GM19397 (cell line): Measurements from ENCODE around the gene ITGA8.
"Not testable (repeated sequence)": the region's sequence is repeated elsewhere in the genome, so short reads cannot be mapped to it uniquely, and the experiment has no call there.

Source experiments
- ATAC-seq: cut with Tn5 transposase; IDR thresholded peaks from one replicate; pipeline ENCODE4 v1.9.1; 2021; ENCODE audit warnings: mild to moderate bottlenecking, moderate library complexity; ENCODE audit not compliant: unreplicated experiment

The ITGA8 gene

GRCh38 chr10:15719899-15720634, at the start of gene ITGA8:
ITGA8 (minus strand) TSS chr10:15719922; CDS start chr10:15719771, 151 bp downstream.
- no peak for ATAC-seq

GRCh38 chr10:15764892-15765454, 45.3 kb upstream of the ITGA8 start:
- ATAC-seq: no peak

DNA sequence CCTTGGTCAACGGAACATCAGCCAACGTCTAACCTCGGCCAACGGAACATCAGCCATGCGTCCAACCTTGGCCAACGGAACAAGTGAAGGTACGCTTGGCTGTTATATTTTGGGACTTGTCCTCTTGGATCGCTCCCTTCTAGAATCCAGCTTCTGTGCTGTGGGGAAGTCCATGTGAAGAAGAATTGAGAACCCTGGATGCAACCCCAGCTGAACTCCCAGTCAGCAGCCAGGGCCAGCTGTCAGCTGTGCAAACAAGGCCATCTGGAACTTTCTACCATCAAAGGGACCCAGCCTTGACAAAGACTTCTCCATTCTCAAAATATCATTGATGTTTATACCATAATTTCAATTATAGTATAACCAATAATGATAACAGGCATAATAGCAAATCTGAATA, 43.3 kb upstream of the ITGA8 start:
- no peak for ATAC-seq

- ATAC-seq: not testable (repeated sequence)
Observed at GRCh38 chr10:15762239-15762638, 42.5 kb upstream of the ITGA8 start.

DNA sequence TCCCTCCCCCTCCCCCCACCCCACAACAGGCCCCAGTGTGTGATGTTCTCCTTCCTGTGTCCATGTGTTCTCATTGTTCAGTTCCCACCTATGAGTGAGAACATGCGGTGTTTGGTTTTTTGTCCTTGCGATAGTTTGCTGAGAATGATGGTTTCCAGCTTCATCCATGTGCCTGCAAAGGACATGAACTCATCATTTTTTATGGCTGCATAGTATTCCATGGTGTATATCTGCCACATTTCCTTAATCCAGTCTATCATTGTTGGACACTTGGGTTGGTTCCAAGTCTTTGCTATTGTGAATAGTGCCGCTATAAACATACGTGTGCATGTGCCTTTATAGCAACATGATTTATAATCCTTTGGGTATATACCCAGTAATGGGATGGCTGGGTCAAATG, 41.5 kb upstream of the ITGA8 start:
- not testable (repeated sequence) for ATAC-seq

DNA sequence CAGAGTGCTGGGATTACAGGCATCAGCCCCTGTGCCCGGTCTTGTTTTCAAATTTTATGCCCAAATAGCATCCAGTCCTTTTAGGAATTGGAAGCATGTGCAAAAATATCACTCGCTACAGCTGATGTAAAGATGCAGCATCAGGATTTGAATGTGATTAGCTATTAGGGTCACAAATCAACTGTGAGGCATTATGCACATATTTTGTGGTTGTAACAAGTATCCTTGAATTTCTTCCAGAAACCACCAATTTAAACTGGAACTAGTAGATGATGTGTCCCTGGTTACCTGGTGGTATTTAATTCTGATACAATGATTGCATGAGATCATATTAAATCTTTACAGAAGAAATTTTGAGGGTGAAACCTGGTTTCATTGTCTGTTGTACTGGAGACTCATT, 41.0 kb upstream of the ITGA8 start:
- ATAC-seq: no peak

GRCh38 chr10:15759265-15759664, 39.5 kb upstream of the ITGA8 start:
- no peak for ATAC-seq

DNA sequence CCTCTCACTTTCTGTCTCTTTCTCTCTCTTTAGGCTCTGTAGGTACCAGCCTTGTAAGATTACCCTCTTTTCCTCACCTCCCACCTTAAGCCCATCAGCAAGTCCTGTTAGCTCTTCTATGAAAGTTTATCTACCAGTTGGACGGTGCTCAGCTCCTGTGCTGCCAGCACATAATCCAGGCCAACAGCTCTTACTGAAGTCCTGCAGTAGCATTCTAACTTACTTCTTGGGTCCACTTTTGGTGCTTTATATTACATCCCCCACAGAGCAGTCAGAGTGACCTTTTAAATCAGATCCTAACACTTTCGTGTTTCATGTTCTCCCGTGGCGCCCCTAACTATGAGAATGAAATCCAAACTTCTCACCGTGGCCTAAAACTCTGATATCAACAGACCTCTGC, 38.9 kb upstream of the ITGA8 start:
- no peak for ATAC-seq

- ATAC-seq: no peak
Observed at GRCh38 chr10:15754937-15755336, 35.2 kb upstream of the ITGA8 start.

- ATAC-seq: no peak
Observed at GRCh38 chr10:15751046-15751445, 31.3 kb upstream of the ITGA8 start.

DNA sequence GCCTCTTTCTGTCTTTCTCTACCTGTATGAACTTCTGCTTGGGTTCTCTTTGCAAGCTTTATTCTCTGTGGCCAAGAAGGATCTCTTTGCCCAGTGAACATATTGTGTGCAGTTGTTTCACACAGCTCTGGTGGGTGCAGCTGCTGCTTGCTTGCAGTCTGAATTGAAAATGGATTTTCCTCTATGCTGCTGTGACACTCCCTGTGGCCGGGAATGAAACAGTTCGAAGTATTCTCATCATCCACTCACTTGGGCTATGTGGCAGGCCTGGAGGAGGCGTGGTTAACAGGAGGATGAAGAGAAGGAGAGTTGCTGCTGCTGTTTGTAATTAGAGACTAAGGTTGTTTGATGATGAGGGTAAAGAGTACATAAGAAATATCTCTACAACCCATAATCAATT, 28.4 kb upstream of the ITGA8 start:
- no peak for ATAC-seq

- ATAC-seq: no peak
Observed at GRCh38 chr10:15747632-15748031, 27.9 kb upstream of the ITGA8 start.

GRCh38 chr10:15745751-15746150, 26.0 kb upstream of the ITGA8 start:
- no peak for ATAC-seq

- no peak for ATAC-seq
Observed at GRCh38 chr10:15744217-15744865, 24.6 kb upstream of the ITGA8 start.

DNA sequence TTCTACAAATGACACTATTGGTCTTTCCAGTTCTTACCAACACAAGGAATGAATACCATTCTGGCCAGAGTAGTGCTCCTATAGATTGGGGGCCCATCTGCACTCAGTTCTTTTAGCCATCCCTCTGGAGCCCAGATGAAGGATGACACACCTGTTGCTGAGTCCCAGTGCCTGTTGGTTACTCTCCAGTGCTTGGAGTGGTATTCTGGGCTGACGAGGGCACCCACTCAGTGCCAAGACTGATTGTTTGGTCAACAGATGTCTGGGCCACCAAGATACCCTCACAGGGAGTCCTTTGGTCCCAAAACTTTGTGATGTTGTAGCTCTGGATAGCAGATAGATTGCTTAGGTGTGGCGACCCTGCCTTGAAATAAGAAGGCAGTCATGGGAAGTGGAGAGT, 23.7 kb upstream of the ITGA8 start:
- ATAC-seq: no peak

- no peak for ATAC-seq
Observed at GRCh38 chr10:15742836-15743235, 23.1 kb upstream of the ITGA8 start.

DNA sequence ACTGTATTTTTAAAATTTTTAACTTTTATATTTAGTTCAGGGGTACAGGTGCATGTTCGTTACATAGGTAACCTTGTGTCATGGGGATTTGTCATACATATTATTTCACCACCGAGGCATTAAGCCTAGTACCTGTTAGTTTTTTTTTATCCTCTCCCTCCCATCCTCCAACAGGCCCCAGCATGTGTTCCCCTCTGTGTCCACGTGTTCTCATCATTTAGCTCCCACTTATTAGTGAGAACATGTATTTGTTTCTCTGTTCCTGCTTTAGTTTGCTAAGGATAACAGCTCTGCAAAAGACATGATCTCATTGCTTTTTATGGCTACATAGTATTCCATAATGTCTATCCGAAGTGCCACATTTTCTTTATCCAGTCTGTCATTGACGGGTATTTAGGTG, 22.4 kb upstream of the ITGA8 start:
- ATAC-seq: no peak

DNA sequence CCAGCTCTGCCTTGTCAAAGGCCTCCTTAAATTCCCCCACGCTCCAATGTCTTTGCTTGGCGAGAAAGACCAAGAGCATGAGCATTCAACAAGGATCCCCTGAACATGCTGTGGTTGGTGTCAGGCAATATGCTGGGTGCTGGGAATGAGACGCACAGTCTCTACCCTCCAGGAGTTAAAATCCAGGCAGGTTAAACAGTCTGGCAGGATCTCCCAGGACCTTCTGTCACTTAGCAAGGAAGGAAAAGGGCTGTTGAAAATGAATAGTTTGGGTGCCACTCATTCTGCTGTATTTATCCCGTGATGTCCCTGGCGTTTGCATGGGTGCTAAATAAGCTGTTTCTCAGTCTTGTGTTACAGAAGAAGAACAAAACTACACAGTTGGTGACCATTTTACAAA, 21.9 kb upstream of the ITGA8 start:
- no peak for ATAC-seq

DNA sequence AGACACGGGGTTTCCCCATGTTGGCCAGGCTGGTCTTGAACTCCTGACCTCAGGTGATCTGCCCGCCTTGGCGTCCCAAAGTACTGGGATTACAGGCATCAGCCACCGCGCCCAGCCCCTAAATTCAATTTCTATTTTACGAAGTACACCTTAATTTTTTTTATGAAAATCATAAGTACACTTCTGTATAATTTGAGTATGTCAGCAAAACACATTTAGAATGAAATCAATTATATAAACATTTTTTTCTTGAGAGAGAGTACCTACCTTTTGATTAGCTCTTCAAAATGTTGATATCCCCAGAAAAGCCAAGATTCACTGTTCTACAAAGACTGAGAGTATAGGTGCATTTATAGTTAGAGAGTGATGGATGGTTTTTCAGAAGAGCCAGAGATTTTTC, 20.5 kb upstream of the ITGA8 start:
- ATAC-seq: no peak

DNA sequence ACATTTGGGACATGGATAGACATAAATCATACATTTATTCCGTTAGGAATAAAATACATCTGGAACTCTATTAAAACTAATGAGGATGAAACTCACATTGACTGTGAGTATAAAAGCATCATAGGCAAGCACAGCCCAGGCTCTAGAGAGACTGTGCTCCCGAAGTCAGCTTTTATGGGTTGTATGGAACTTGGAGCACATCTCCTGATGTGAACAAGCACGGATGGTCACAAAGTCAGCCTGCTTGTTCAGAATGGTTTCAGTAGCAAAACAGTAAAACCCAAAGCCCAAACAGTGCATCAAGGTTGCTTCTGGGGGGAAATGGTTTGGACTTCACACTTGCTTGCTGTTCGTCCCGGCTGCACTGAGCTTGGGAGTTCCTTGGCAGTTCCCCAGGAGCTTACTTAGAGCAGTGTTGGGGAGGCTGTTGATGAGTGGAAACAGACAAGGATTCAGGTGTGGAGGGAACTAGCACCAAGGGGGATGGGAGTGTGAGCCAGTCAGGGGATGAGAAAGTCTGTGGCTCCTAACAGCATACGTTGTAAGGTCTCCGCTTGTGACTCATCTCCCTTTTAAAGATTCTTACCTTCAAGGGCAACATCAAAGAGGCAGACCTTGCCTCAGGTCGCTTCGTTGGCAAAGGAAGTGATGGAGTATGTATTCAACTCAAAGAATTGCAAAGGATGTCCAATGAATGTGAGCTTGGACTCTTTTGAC, 19.7 kb upstream of the ITGA8 start:
- no peak for ATAC-seq

GRCh38 chr10:15738270-15738925, 18.7 kb upstream of the ITGA8 start:
- no peak for ATAC-seq
